Ectodermal cell (in vitro differentiated cells): ENCODE results near the gene PLEKHA8.
"Not testable (repeated sequence)": the region's sequence is repeated elsewhere in the genome, so short reads cannot be mapped to it uniquely, and the experiment has no call there.

Experiments used
- H3K27ac ChIP-seq: 2 replicates; pipeline ENCODE4 v1.7.0; 2013; ENCODE audit warnings: mild to moderate bottlenecking, low read depth, low read length; ENCODE audit not compliant: insufficient read depth, poor library complexity, severe bottlenecking
- H3K27me3 ChIP-seq: 2 replicates; pipeline ENCODE4 v1.7.0; 2013; ENCODE audit warnings: mild to moderate bottlenecking, low read length; ENCODE audit not compliant: insufficient read depth, control insufficient read depth, poor library complexity, severe bottlenecking
- H3K36me3 ChIP-seq: one replicate; pipeline ENCODE4 v1.7.0; 2013; ENCODE audit warnings: low read length; ENCODE audit not compliant: control insufficient read depth, insufficient read depth
- H3K4me1 ChIP-seq: one replicate; pipeline ENCODE4 v1.7.0; 2013; ENCODE audit warnings: low read length; ENCODE audit not compliant: control insufficient read depth, insufficient read depth
- H3K4me3 ChIP-seq: 2 replicates; pipeline ENCODE4 v1.7.0; 2013; ENCODE audit warnings: low read depth, low read length, control low read depth; ENCODE audit not compliant: insufficient read depth
- H3K9me3 ChIP-seq: 2 replicates; pipeline ENCODE4 v1.7.0; 2013; ENCODE audit warnings: mild to moderate bottlenecking, low read length, moderate library complexity; ENCODE audit not compliant: control insufficient read depth
- WGBS, 2 experiments: methylation state at CpG; one replicate each; pipeline ENCODE4 v1.1.7; 2013; ENCODE audit warnings: missing lambda C conversion rate in 2 of 2; 5-methylcytosine and 5-hydroxymethylcytosine counted together

PLEKHA8 gene

GRCh38 chr7:30061786-30062185 lies 33.6 kb downstream of the PLEKHA8 start:
- H3K27ac ChIP-seq, H3K4me1 ChIP-seq, H3K9me3 ChIP-seq, H3K27me3 ChIP-seq, H3K4me3 ChIP-seq: not testable (repeated sequence)
- peaks cover 18% of the 10 kb centered on the region for H3K36me3 ChIP-seq
- 0 to 29% methylated on average over 1 to 3 of the region's 3 CpGs for WGBS, 2 experiments

- H3K4me1 ChIP-seq = no peaks in the 10 kb centered on the region
- no CpG with 5 or more reads among the region's 1 CpG for WGBS, 2 experiments
- H3K36me3 ChIP-seq = peaks cover 12% of the 10 kb centered on the region
- no peak overlapping the region for H3K27ac ChIP-seq
- no peaks in the 10 kb centered on the region for H3K9me3 ChIP-seq
- H3K27me3 ChIP-seq = no peaks in the 10 kb centered on the region
- no peak overlapping the region for H3K4me3 ChIP-seq
Measured at GRCh38 chr7:30062587-30062986, 34.4 kb downstream of the PLEKHA8 start.

DNA sequence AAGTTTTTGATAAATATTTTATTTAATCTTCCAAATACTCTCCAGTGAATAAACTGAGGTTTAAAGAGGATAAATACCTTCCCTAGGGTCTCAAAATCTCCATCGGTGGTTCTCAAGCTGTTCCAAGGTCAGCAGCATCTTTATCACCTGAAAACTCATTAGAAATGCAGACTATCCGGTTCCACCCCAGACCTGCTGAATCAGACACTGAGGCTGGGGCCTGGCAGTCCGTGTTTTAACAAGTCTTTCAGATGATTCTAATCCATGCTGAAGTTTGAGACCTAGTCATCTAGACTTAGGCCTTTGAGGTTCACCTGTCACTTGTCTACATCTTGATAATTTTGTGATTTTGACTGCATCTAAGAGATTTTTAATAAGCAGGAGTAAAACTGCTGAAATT lies 37.5 kb downstream of the PLEKHA8 start:
- H3K27ac ChIP-seq = no peak overlapping the region
- no peak overlapping the region for H3K4me3 ChIP-seq
- H3K4me1 ChIP-seq = no peaks in the 10 kb centered on the region
- peaks cover 14% of the 10 kb centered on the region for H3K36me3 ChIP-seq
- no peaks in the 10 kb centered on the region for H3K9me3 ChIP-seq
- WGBS, 2 experiments = 91 to 96% methylated on average over 3 of the region's 3 CpGs
- no peaks in the 10 kb centered on the region for H3K27me3 ChIP-seq

- WGBS, 2 experiments = 96 to 97% methylated on average over 1 of the region's 1 CpG
- no peaks in the 10 kb centered on the region for H3K9me3 ChIP-seq
Measured at GRCh38 chr7:30066687-30067086, 38.5 kb downstream of the PLEKHA8 start.

GRCh38 chr7:30068117-30068516 lies 39.9 kb downstream of the PLEKHA8 start:
- H3K36me3 ChIP-seq = peaks cover 20% of the 10 kb centered on the region
- H3K9me3 ChIP-seq = no peaks in the 10 kb centered on the region
- H3K27me3 ChIP-seq = no peaks in the 10 kb centered on the region
- H3K4me1 ChIP-seq = no peaks in the 10 kb centered on the region
- no peak overlapping the region for H3K4me3 ChIP-seq
- no peak overlapping the region for H3K27ac ChIP-seq

More at GRCh38 chr7:30066687-30067086, 38.5 kb downstream of the PLEKHA8 start:
- Histone ChIP-seq H3K36me3 (peaks cover 20% of the 10 kb centered on the region), H3K4me1 (no peaks in the 10 kb centered on the region), H3K4me3 (no peak overlapping the region), H3K27ac (no peak overlapping the region), H3K27me3 (no peaks in the 10 kb centered on the region)

GRCh38 chr7:30069096-30069867 lies 41.1 kb downstream of the PLEKHA8 start:
- Histone ChIP-seq H3K4me3 (no peak overlapping the region), H3K27ac (no peak overlapping the region), H3K4me1 (no peaks in the 10 kb centered on the region), H3K27me3 (no peaks in the 10 kb centered on the region), H3K36me3 (peaks cover 14% of the 10 kb centered on the region), H3K9me3 (no peaks in the 10 kb centered on the region)
- 92% methylated on average over 5 of the region's 5 CpGs for WGBS, 2 experiments

DNA sequence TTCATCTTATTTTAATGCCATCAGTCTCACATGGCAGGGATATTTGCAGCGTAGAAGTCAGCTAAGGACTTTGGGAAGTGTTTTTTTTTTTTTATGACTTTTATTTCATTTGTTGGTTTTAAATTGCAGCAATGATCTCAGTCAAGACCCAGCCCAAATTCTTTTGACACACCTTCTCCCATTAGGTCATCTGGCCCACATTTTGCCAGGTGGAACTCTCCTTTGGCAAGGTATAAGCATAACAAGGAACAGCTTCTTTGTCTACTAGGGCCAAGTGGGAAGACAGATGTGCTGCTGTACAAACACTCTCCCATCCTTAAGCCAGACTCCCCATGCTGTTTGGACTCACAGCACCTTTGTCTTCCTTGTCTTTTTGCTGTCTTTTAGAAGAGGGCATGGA lies 41.8 kb downstream of the PLEKHA8 start:
- WGBS, 2 experiments = 0% methylated on average over 1 of the region's 1 CpG; no CpG with 5 or more reads in 1 of the 2 experiments
- Histone ChIP-seq H3K36me3 (peaks cover 10% of the 10 kb centered on the region), H3K9me3 (no peaks in the 10 kb centered on the region), H3K27me3 (no peaks in the 10 kb centered on the region), H3K27ac (no peak overlapping the region), H3K4me3 (no peak overlapping the region), H3K4me1 (no peaks in the 10 kb centered on the region)

- Histone ChIP-seq H3K4me1 (no peaks in the 10 kb centered on the region), H3K36me3 (peaks cover 7% of the 10 kb centered on the region), H3K9me3 (no peaks in the 10 kb centered on the region), H3K27me3 (no peaks in the 10 kb centered on the region), H3K4me3 (no peak overlapping the region), H3K27ac (no peak overlapping the region)
- WGBS, 2 experiments = 100% methylated on average over 1 of the region's 1 CpG; no CpG with 5 or more reads in 1 of the 2 experiments
Measured at GRCh38 chr7:30072735-30073134, 44.5 kb downstream of the PLEKHA8 start.

GRCh38 chr7:30074422-30075030 lies 46.3 kb downstream of the PLEKHA8 start:
- Histone ChIP-seq H3K27me3 (no peaks in the 10 kb centered on the region), H3K9me3 (no peaks in the 10 kb centered on the region), H3K27ac (no peak overlapping the region), H3K36me3 (peaks cover 8% of the 10 kb centered on the region), H3K4me1 (no peaks in the 10 kb centered on the region), H3K4me3 (no peak overlapping the region)
- WGBS, 2 experiments = 64 to 68% methylated on average over 1 of the region's 1 CpG

DNA sequence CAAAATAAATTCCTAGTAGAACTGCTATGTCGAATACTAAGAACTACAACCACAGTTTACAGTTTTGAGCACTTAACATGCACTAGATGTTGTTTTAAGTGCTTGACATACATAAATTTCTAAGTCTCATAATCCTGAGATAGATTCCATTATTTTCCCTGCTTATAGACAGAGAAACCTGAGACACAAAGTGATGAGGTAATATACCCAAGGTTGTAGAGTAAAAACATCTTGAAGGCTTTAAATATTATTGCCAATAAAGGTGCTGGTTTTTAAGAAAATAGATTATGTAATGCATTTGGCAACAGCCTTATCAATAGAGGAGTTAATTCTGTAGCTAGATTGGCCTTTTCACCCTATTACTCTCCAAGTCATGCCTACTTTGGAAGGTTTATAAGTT lies 48.2 kb downstream of the PLEKHA8 start:
- no peak overlapping the region for H3K27ac ChIP-seq
- H3K9me3 ChIP-seq = no peaks in the 10 kb centered on the region
- H3K36me3 ChIP-seq = peaks cover 5% of the 10 kb centered on the region
- no peaks in the 10 kb centered on the region for H3K27me3 ChIP-seq
- WGBS, 2 experiments = 83% methylated on average over 1 of the region's 1 CpG; no CpG with 5 or more reads in 1 of the 2 experiments
- H3K4me3 ChIP-seq = no peak overlapping the region
- no peaks in the 10 kb centered on the region for H3K4me1 ChIP-seq
